Activated gamma-delta T cell treated with Interleukin-2 at 50 U/mL for 16 hours (primary cell): ENCODE measurements around the gene EVX1.

Experiments
- DNase-seq: peaks from one replicate; pipeline ENCODE4 v3.0.0-alpha.2; 2020

Gene EVX1

DNA sequence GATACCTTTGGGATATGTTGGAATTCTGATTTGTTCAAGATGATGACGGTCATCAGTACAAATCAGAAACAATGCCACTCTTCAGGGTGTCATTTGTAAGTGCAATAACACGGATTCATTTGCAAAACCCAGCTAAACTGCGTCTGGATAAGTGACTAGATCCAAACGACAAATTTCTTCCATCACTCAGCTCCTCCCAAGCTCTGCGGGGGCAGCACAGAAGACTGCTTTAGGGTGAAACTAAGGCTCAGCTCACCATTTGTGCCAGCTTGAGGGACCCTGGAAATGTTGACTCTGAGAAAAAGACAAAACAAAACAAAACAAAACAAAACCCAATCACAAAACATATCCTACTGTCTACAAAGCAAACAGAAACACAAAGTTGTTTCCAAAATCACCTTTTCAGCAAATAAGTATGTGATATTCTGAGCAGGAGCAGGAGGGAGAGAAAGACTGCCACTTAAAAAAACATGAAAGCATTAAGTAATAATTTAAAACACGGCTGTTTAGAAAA lies 8.0 kb downstream of the EVX1 start:
- DNase-seq = no peak

DNA sequence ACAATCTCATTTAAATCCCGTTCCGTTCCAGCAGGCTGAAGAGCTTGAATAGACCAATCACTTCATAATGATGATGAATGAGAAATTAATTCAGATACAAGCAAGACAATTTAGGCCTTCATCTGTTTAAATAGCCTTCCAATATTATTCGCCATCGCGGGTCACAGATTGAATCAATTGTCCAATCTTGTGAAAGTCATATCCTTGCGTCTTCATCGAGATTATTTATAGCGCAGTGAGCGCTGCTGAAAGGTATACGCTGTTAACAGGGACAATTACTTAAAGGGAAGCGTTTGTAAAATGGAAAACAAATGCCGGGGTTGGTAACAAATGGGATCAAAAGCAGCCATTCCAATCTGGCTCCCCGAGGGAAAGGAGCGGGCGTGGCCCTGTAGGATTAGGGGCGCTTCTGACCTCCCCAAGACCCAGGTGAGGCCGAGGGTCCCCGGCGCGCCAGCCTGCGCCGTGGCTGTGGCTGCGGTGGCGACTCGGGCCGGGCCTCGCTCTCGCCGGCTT lies 8.6 kb downstream of the EVX1 start:
- DNase-seq = no peak

DNA sequence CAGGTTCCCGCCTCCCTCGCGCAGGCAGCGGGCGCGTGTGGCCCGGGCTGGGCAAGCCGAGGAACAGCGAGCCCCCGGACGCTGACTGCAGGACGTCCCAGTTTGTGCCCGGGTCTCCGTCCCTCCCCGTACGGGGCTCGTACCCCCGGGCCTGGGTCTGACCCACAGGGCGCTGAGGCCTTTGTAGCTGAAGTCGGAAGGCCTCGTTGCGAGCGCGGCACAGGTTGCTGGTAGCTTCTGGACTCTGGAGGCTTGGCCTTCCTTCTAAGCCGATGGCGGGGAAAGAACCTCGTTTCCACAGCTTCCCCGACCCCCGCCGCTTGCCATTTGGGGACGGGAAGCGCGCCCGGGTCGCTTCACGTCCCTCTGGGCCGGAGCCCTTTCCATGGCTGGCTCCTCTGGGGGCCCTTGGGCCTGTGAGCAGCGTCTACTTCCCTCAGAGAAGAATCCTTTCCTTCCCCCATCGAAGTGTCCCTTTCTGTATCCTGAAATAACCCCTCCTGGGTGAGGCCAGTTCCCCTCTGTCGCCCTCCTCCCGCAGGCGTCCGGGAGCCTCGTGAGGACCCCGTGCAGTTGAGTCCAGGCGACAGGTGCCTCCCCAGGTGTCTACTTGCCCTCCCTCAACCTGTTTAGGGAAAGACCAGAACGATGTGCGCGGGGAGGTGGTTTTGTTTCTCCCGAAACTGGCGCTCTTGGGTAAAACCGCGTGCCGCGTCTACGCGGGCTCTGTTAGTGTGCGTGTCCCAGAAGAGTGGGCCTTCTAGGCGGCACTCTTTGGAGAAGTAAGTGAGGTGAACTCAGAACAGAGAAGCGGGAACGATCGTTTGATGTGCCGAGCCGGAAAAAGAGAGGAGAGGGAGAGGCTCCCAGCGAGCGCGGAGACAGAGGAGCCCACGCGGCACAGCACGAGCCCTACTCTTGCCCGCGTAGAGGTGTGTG lies 9.3 kb downstream of the EVX1 start:
- no peak for DNase-seq

DNA sequence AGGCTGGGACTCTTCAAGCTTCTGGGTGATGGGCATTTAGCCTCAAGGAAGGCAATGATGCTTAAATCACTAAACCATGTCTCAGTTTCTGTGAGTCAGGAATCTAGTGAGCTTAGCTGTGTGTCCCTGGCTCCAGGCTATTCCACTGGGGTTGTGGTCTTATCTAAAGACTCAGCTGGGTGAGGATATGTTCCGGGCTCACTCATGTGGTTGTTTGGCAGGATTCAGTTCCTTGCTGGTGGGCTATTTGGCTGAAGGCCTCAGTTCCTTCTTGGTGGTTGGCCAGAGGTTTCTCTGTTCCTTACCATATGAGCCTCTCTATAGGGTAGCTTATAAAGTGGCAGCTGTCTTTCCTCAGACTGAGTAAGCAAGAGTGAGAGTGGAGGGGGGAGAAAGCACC lies 12.0 kb downstream of the EVX1 start:
- DNase-seq = no peak

DNA sequence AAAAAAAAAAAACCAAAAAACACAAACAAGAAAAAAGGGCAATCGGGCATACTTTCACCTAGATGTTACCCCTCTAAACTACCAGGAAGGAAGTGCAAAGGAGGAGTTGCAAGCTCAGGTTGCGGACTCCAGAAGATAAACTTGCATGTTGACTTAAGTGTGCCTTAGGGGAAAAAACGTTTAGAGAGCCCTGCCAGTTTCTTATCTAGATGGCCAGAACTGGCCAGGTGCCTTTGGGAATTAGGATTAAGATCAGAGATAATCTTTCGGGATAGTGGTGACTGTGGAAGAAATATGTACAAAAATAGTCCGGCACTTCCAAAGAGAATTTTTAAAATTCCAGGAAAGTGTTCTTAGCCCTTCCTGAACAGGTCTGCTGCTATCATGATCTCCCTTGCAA lies 17.6 kb downstream of the EVX1 start:
- no peak for DNase-seq

DNA sequence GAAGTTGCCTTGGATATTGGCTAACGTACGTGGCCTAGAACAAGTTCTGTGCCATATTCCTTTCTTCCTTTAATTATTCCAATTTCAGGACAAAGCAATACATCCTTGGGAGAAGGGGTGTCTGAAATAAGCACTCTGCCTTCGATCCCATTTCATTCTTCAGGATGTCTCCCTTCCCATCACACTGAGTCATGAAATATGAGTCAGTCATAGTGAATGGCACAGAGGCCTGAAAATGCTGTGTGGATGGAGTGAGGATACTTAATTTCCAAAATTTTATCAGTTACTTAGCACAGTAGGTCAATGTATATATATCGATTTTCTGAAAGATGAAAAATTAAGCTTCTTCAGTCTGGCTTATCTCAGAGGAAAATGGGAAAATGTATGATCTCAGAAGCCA lies 19.5 kb downstream of the EVX1 start:
- DNase-seq = no peak

DNA sequence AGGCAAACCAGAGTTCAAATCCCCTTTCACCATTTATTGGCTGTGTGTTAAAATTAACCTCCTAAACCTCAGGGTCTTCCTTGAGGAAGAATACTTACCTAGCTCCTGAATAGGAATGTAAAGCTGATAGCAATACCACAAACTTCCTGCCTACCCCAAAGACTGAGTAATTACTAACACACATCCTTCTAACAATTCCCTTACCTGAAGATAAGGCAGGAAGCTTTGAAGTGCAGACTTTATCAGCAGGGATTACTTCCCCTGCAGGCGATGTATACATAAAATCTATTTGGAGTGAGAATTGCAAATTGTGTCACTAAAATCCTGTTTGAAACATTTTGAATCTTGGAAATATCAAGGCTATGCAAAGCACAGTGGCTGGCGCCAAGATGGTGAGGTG lies 21.2 kb downstream of the EVX1 start:
- DNase-seq = no peak

DNA sequence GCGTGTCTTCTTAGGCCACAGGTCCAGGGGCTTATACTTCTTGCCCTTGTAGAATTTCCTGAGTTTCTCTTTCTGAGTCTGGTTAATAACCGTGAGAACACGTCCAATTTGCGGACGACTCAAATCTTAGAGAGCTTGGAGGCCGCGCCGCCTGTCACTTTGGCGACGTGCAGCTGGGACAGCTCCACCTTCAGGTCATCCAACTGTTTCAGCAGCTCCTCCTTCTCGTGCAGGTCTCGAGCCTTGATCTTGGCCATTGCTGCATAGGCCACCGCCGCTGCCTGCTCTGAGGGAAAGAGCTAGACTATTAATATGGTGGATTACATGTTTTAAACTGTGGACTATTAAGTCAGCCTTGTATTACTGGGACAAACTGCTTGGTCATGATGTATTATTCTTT lies 26.9 kb downstream of the EVX1 start:
- no peak for DNase-seq

DNA sequence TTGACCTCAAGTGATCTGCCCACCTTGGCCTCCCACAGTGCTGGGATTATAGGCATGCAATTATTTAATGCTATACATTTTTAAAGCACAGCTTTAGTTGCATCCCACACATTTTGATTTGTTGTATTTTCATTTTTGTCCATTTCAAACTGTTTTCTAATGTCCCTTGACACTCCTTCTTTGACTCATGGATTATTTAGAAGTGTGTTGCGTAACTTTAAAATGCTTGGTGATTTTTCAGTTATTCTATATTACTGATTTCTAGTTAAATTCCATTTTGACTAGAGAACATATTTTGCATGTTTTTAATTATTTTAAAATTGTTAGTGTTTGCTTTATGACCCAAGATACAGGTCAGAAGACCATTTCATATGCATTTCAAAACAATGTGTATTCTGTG lies 28.8 kb downstream of the EVX1 start:
- DNase-seq = no peak

DNA sequence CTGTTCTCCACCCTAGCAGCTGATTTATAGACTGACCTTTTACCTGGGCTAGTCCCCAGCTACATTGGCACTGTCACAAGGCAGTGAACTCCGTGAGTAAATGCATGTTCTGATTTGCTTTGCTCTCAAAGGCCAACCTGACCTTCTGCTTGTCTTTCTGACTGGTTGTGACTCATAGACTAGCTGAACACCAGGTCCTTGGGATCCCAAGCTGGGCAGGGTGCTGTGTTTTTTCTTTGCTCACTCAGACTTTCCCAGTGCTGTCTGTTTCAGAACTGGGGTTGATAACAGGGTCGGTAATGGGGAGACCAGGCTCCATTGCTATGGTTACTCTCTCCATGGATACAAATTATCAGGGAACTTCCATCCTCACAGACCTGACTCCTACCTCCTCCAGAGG lies 35.0 kb downstream of the EVX1 start:
- no peak for DNase-seq

DNA sequence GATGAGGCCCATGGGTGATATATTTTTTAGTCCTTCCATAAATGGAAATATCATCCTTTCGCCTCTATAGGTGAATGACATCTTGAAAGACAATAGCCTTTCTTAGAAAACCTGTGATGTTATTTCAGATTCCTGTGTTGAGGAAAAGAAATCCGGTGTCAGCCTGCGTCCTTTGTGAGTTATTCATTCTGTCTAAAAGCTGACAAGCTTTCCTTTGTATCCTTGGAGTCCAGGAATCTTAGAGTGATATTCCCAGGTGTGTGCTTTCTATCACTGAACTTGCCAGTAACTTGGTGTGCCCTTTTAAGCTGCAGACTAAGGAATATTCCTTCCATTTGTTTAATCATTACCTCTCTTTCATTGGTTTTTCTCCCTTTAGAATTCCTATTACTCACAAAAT lies 41.0 kb downstream of the EVX1 start:
- no peak for DNase-seq

DNA sequence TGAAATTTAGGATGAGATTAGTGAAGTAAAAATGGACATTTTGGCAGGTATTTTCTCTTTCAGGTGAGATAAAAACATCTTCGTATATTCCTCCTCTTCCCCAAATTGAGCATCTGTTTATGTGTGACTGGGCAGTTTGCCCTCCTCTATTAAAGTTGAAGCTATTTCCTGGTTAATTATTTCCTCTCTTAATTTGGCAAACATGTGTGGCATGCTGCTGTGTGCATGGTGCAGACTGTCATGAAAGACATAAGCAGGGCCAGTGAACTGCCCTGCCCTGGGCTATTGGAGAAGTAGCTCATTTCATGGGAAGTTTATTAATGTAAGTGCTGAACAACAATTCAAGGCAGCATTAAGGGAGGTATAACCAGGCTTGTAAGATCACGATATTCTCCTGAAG lies 52.6 kb downstream of the EVX1 start:
- DNase-seq = no peak

DNA sequence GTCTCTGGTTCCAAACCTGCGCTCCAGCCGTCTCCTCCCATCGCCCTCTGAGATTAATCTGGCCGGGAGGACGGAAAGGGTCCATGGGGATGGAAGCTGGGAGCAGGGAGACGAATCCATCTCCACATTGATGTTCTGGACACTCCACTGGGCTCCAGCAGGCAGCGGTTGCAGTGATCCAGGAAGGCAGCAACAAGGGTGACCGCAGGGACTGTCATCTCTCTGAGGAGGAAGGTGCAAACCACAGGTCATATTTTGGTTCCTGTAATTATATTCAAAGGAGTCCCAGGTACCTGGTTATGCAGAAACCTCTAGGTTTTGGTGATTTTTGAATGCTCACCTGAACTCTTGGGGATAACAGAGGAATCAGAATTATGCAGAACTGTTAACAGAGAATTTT lies 54.8 kb downstream of the EVX1 start:
- no peak for DNase-seq
